ENCODE data around the gene FOXJ2. TPM values are rescaled to one million over a fixed set of nuclear protein-coding genes. Genes with fewer than 3 reads are reported as not detected.
"Not testable (repeated sequence)": the region's sequence is repeated elsewhere in the genome, so short reads cannot be mapped to it uniquely, and the experiment has no call there.

FOXJ2 gene
- total RNA-seq, 3 donors from 2014 or later = 17.7 to 20.7 (median 19.0) TPM

DNA sequence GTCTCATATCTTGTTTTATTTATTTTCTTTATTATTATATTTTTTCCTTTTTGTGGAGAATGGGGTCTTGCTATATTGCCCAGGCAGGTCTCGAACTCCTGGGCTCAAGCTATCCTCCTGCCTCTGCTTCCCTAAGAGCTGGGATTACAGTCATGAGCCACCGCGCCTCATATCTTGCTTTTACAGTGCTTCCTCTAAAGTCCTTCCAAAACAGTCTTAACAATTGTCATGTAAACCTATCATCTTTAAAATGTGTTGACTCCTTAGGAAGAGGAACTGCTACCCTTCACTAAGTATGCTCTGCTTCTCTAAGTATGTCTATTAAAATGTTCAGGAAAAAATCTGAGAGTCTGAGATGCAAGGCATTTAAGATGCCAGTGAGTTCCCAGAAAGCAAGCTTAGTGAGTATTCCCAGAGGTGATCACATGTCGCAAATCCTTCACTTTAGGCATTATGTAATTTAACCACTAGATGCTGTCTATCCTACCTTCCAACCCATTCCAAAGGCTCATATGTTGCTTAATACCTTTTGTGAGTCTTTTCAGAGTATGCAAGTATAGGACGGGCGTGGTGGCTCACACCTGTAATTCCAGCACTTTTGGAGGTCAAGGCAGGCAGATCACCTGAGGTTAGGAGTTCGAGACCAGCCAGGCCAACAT lies 19.7 kb upstream of the FOXJ2 start:
- no peak for DNase-seq
- Mint-ChIP-seq H3K4me3 (no peak overlapping the region), H3K27me3 (ENCODE audit: low read depth) (peaks cover 31% of the 10 kb centered on the region), H3K36me3 (ENCODE audit: insufficient read depth) (peaks cover 3% of the 10 kb centered on the region), H3K9me3 (no peaks in the 10 kb centered on the region), H3K4me1 (ENCODE audit: low read depth) (no peaks in the 10 kb centered on the region)
- no peak for ATAC-seq

DNA sequence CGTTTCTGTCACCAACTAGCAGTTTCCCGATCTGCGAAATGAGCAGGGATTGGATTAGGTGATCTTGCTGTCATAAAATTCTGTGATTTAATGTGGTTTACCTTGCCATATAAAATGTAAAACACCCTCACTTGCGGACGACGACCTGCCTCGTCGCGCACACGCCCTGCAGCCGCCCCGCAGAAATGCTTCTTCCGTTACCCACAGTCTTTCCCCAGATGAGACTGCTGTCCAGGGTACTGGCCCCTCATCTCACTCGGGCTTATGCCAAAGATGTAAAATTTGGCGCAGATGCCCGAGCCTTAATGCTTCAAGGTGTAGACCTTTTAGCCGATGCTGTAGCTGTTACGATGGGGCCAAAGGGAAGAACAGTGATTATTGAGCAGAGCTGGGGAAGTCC lies 17.7 kb upstream of the FOXJ2 start:
- DNase-seq (no peak), ATAC-seq (no peak)
- Mint-ChIP-seq H3K36me3 (ENCODE audit: insufficient read depth) (peaks cover 3% of the 10 kb centered on the region), H3K4me3 (no peak overlapping the region), H3K4me1 (ENCODE audit: low read depth) (no peaks in the 10 kb centered on the region), H3K9me3 (no peaks in the 10 kb centered on the region), H3K27me3 (ENCODE audit: low read depth) (peaks cover 40% of the 10 kb centered on the region)

DNA sequence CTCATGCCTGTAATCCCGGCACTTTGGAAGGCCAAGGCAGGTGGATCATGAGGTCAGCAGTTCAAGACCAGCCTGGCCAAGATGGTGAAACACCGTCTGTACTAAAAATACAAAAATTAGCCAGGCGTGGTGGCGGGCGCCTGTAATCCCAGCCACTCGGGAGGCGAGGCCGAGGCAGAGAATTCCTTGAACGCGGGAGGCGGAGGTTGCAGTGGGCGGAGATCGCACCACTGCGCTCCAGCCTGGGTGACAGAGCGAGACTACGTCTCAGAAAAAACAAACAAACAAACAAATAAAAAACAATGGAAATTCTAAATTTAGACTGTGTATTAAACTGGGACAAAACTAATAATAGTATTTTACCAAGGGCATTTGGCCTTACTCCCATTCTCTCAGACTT lies 14.3 kb upstream of the FOXJ2 start:
- not testable (repeated sequence) for H3K9me3 Mint-ChIP-seq; H3K4me3 Mint-ChIP-seq; H3K4me1 Mint-ChIP-seq (ENCODE audit: low read depth)

DNA sequence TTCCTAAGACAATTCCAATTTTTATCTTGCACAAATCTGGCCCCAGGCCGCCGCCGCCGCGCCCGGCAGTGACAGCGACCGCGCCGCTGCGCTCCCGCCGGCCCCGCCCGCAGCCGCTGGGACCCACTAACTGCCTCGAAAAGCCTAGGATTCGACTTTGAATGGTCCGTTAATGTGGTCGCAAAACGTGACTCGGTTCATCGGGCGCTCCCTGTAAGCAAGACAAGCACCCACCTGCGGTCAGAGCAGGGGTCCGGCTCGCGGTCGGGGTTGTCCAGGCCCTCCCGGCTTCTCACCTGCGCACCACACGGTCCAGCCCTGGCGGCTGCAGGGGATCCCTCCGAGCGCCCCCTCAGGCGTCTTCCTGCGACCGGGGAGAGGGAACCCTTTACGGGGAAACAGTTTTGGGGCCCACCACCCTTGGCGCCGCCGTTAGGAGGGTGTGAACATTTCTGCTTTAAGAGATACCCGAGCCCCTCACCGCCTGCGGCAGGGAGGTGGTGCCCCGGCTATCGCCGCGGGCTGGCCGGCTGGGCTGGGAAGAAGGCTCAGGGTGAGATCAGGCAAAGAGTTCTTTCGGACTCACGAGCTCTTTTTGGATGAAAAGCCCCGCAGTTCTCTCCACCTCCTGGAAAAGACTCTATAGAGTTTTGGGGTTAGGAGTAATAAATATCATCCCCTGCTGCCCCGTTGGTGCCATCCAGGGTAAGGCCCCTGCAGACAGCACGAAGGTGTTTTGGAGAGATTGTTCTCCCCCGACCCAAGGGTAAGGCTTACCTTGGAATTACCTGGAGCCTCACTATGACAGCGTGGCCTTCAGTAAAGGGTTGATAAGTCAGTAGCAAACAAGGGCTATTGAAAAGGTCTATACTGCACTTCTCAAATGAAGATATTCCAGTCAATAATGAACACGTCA lies 13.6 kb upstream of the FOXJ2 start:
- Mint-ChIP-seq H3K4me3 (peak overlapping the region; percentile 50), H3K9me3 (no peaks in the 10 kb centered on the region), H3K36me3 (ENCODE audit: insufficient read depth) (peaks cover 3% of the 10 kb centered on the region), H3K4me1 (ENCODE audit: low read depth) (no peaks in the 10 kb centered on the region), H3K27me3 (ENCODE audit: low read depth) (peaks cover 34% of the 10 kb centered on the region)
- DNase-seq = peak; percentile 6
- ATAC-seq = peak; percentile 75 to 81

More for the DNA sequence above, 14.3 kb upstream of the FOXJ2 start:
- not testable (repeated sequence) for ATAC-seq; DNase-seq; H3K36me3 Mint-ChIP-seq (ENCODE audit: insufficient read depth)
- peaks cover 34% of the 10 kb centered on the region for H3K27me3 Mint-ChIP-seq (ENCODE audit: low read depth)

DNA sequence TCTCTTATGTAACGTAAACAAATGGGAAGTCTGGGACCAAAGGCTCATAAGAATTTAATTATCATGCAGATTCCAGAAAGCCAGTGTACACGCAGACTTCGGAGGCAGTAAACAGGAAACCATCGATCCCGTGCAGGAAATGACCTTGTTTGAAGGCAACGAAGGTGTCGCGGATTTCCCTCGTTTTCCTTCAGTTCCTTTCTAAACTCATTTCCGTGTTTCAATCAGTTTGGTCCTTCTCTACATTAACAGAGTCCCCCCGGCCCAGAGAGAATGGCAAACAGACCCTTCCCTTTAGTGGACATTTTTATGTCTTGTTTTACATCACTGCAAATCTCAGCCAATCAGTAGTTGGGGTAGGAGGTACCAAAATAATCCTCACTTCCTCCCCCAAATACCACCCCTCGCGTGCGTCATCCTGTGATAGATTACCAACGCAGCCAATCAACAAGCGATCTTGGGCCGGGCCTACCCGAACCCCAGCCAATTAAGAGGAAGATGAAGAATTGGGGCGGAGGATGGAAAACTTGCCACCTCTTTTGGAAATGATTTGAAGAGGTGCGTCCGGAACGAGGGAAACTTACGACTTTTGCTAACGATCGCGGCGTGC lies 6.1 kb upstream of the FOXJ2 start:
- H3K36me3 Mint-ChIP-seq (ENCODE audit: insufficient read depth) = no peaks in the 10 kb centered on the region
- ATAC-seq (peak; percentile 95 to 97), DNase-seq (peak; percentile 93)
- no peaks in the 10 kb centered on the region for H3K27me3 Mint-ChIP-seq (ENCODE audit: low read depth)
- peaks cover 14% of the 10 kb centered on the region for H3K4me1 Mint-ChIP-seq (ENCODE audit: low read depth)
- peak overlapping the region; percentile 91 for H3K4me3 Mint-ChIP-seq
- H3K9me3 Mint-ChIP-seq = no peaks in the 10 kb centered on the region

DNA sequence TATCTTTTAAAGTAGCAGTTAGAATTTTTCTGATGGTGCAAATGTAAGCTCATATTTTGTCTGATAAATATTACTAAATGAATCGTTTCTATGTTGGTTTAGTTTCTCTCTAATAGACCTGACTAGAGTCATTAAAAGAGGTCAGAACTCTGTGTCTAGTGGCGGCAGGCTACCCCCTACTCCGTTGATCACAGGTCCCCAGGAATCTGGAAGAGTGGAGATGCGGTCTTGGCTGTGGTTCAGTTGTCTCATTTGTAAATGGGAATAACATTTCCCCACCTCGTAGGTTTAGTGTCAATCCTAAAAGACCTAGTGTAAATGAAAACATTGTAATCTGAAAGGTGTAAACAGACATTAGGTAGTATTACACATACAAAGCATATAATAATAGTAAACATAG lies 4.7 kb upstream of the FOXJ2 start:
- no peaks in the 10 kb centered on the region for H3K9me3 Mint-ChIP-seq
- no peaks in the 10 kb centered on the region for H3K27me3 Mint-ChIP-seq (ENCODE audit: low read depth)

DNA sequence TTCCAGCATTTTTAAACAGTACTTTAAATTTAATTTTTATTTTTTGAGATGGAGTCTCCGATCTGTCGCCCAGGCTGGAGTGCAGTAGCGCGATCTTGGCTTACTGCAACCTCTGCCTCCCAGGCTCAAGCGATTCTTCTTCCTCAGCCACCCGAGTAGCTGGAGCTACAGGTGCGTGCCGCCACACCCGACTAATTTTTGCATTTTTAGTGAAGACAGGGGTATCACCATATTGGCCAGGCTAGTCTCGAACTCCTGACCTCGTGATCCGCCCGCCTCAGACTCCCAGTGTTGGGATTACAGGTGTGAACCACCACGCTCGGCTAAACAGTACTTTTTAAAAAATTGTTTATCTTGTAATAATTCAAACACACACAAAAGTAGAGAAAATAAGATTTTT lies 4.2 kb upstream of the FOXJ2 start:
- Mint-ChIP-seq H3K4me1 (ENCODE audit: low read depth) (peaks cover 23% of the 10 kb centered on the region), H3K4me3 (no peak overlapping the region), H3K9me3 (no peaks in the 10 kb centered on the region), H3K36me3 (ENCODE audit: insufficient read depth) (no peaks in the 10 kb centered on the region), H3K27me3 (ENCODE audit: low read depth) (no peaks in the 10 kb centered on the region)
- DNase-seq = no peak
- no peak for ATAC-seq

More for the DNA sequence above, 4.7 kb upstream of the FOXJ2 start:
- Mint-ChIP-seq H3K4me1 (ENCODE audit: low read depth) (peaks cover 20% of the 10 kb centered on the region), H3K4me3 (peak overlapping the region; percentile 91), H3K36me3 (ENCODE audit: insufficient read depth) (no peaks in the 10 kb centered on the region)
- DNase-seq (no peak), ATAC-seq (no peak)

DNA sequence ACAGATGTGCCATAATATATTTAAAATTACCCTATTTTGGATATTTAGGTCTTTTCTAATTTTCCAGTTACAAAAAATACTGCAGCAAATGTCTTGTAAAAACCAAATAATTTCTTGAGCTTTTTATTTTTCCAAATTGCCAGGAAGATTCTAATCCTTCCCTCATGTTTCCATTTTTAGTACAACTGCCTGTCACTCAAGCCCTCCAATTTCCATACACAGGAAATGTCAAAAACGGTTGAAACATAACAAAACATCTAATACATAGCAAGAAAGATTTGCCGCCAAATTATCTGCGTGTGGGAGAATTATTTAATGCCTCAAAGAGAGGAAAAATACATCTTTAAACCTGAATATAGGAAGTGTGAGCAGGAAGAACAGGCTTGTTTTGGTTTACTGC lies 2.3 kb upstream of the FOXJ2 start:
- Mint-ChIP-seq H3K27me3 (ENCODE audit: low read depth) (no peaks in the 10 kb centered on the region), H3K36me3 (ENCODE audit: insufficient read depth) (no peaks in the 10 kb centered on the region), H3K4me3 (no peak overlapping the region), H3K4me1 (ENCODE audit: low read depth) (peaks cover 42% of the 10 kb centered on the region), H3K9me3 (no peaks in the 10 kb centered on the region)
- no peak for ATAC-seq
- no peak for DNase-seq

DNA sequence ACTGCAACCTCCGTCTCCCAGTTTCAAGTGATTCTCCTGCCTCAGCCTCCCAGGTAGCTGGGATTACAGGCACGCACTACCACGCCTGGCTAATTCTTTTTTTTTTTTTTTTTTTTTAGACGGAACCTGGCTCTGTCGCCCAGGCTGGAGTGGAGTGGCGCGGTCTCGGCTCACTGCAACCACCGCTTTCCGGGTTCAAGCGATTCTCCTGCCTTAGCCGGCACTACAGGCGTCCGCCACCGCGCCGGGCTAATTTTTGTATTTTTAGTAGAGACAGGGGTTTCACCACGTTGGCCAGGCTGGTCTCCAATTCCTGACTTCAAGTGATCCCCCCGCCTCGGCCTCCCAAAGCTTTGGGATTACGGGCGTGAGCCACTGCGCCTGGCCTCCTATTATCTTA lies 1.5 kb upstream of the FOXJ2 start:
- not testable (repeated sequence) for H3K9me3 Mint-ChIP-seq; H3K4me3 Mint-ChIP-seq; ATAC-seq; H3K27me3 Mint-ChIP-seq (ENCODE audit: low read depth); DNase-seq; H3K36me3 Mint-ChIP-seq (ENCODE audit: insufficient read depth)
- H3K4me1 Mint-ChIP-seq (ENCODE audit: low read depth) = peaks cover 49% of the 10 kb centered on the region

DNA sequence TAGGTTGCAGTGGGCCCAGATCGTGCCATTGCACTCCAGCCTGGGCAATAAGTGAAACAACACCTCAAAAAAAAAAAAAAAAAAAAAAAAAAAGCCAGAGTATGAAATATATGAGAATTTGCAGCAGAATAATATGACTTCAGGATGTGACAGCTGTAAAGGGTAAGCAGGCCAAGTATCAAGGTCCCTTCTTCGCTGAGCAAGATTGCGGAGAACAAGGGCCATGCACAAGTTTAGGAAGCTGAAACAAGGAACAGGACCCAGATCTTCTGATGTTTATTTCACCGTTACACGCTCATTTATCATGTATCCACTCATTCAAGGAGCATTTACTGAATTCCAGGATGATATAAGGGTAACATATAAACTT lies 659 bp upstream of the FOXJ2 start:
- no peak for DNase-seq
- Mint-ChIP-seq H3K4me3 (peak overlapping the region; percentile 84), H3K9me3 (no peaks in the 10 kb centered on the region), H3K27me3 (ENCODE audit: low read depth) (no peaks in the 10 kb centered on the region), H3K4me1 (ENCODE audit: low read depth) (peaks cover 52% of the 10 kb centered on the region), H3K36me3 (ENCODE audit: insufficient read depth) (peaks cover 3% of the 10 kb centered on the region)
- ATAC-seq = no peak

DNA sequence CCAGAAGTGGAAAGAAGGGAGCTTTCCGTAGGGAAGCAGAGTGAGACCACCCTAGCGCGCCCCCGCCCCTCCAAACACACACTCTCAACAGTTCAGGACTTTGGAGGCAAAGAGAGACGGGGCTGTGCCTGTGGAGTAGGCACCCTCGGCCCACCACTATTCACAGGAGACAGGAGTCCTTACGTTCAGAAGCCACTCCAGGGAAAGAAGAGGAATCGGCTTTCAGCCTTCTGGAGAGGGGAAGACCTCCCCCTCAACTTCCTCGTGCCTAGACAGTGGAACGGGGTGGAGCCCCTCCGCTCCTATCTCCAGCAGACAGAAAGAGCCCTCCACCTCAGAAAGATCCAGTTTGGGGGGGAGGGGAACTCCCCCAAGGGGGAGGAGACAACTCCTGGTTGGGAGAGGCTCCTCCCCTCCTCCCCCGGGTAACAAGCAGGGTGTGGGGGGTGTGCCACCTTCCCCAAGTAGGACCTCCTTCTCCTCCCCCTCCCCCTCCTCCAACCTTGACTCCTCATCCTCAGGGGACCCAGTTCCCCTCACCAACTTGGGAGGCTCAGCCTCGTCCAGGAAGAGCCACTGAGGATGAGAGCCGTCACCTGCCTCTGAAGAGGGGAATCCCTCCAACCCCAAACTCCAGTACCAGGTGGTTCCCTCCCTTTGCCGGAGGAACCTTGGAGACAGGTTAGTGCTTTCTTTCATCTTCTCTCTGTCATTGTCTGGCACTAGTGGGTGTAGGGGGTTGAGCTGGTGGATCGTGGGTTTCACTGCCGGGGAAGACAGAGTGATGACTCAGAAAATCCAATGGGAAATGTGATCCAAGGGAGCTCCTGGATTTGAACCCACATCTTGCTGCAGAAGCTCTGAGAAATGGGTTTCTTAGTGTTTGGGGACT lies 883 bp downstream of the FOXJ2 start:
- DNase-seq (peak; percentile 50), ATAC-seq (peak; percentile 15)
- Mint-ChIP-seq H3K36me3 (ENCODE audit: insufficient read depth) (peaks cover 3% of the 10 kb centered on the region), H3K4me1 (ENCODE audit: low read depth) (peaks cover 60% of the 10 kb centered on the region), H3K9me3 (no peaks in the 10 kb centered on the region), H3K27me3 (ENCODE audit: low read depth) (no peaks in the 10 kb centered on the region), H3K4me3 (peak overlapping the region; percentile 89)

DNA sequence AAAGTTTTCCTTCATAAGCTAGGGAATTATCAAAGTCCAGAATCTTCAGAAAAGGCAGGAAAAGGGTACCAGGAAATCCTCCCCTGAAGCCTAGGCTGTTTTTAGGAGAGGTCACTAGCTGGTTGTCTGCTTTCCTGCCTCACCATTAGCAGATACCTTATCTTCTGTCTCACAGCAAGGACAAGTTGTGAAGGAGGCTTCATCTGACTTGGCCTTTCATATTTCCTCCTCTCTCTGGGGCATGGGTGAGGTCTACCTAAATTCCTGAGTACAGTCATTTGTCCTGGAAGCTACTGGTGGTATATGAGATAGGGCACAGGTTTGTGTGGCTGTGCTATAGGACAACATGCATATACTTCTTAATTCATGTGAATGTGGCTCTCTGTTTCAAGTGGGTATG lies 2.3 kb downstream of the FOXJ2 start:
- Mint-ChIP-seq H3K36me3 (ENCODE audit: insufficient read depth) (peaks cover 5% of the 10 kb centered on the region), H3K9me3 (no peaks in the 10 kb centered on the region), H3K27me3 (ENCODE audit: low read depth) (no peaks in the 10 kb centered on the region), H3K4me1 (ENCODE audit: low read depth) (peaks cover 71% of the 10 kb centered on the region), H3K4me3 (peak overlapping the region; percentile 89)
- DNase-seq (no peak), ATAC-seq (no peak)

DNA sequence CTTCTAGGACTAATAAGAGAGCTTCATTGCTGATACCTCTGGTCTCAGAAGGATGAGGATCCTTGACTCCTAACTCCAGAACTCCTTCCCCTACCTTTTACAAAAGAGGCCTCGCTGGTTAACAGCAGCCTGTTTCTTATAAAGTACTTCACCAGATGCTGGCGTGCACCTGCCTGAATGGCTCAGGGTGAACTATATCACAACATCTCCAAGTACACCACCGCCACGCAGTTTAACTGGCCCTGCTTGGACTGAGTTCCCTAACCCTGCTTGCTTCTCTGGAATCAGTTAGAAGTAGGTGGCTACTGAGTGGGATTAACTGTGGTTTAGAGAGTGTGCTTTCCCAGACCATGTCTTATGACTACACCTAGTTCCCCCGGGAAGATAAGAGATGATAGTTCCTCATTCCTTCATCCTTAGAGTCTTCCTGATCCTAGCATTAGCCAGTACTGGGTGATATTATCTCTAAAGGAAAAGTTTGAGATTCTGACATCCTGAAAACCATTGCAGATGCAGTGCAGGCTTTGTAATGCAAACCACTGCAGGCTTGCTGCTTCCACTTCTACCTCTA lies 3.0 kb downstream of the FOXJ2 start:
- H3K27me3 Mint-ChIP-seq (ENCODE audit: low read depth) = no peaks in the 10 kb centered on the region
- ATAC-seq = no peak
- peaks cover 6% of the 10 kb centered on the region for H3K36me3 Mint-ChIP-seq (ENCODE audit: insufficient read depth)
- no peak for DNase-seq
- H3K9me3 Mint-ChIP-seq = no peaks in the 10 kb centered on the region
- H3K4me1 Mint-ChIP-seq (ENCODE audit: low read depth) = peaks cover 72% of the 10 kb centered on the region
- peak overlapping the region; percentile 89 for H3K4me3 Mint-ChIP-seq

All from activated T-cell treated with anti-CD3 and anti-CD28 coated beads, Interleukin-2, amount 50 U/mL, for 4 hours (primary cell).